ENCODE measurements around the gene DDOST.
"Not testable (repeated sequence)": the region's sequence is repeated elsewhere in the genome, so short reads cannot be mapped to it uniquely, and the experiment has no call there.

DDOST gene

DNA sequence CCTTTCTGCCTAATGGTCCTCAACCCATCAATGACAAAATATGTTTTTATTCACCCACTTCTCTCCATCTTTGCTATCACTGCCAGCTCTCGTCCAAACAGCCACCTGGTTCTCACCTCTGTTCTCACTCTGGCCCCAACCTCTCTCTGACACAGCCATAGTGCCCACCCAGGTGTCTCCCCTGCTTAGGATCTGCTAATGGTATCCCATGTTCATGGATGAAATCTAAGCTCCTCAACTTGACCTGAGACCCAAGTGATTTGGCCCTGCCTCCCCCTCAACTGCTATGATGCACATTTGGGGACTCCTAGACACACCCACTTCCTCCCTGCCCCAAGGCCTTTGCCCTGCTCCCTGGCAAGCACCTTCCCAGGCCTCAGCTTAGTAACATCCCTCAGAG is 30.7 kb upstream of the DDOST start:
- no peak for DNase-seq (ENCODE audit: low read depth)

DNA sequence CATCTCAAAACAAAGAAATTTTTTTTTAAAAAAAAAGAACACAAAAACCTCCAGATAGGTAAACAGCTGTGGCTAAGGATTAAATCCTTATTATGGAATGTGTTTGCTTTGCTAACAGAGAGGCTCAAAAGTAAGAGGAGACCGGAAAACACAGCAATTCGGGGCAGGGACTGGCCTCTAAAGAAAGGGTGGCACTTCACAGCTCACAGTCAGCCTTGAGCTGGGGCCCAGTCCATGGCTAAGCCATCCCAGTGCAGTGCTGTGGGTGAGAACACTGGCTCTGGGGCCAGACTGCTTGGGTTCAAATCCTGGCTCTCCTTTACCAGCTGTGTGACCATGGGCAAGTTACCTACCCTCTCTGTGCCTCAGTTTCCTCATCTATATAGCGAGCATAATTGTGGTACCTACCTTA is 28.5 kb upstream of the DDOST start:
- DNase-seq (ENCODE audit: low read depth), result no peak

DNA sequence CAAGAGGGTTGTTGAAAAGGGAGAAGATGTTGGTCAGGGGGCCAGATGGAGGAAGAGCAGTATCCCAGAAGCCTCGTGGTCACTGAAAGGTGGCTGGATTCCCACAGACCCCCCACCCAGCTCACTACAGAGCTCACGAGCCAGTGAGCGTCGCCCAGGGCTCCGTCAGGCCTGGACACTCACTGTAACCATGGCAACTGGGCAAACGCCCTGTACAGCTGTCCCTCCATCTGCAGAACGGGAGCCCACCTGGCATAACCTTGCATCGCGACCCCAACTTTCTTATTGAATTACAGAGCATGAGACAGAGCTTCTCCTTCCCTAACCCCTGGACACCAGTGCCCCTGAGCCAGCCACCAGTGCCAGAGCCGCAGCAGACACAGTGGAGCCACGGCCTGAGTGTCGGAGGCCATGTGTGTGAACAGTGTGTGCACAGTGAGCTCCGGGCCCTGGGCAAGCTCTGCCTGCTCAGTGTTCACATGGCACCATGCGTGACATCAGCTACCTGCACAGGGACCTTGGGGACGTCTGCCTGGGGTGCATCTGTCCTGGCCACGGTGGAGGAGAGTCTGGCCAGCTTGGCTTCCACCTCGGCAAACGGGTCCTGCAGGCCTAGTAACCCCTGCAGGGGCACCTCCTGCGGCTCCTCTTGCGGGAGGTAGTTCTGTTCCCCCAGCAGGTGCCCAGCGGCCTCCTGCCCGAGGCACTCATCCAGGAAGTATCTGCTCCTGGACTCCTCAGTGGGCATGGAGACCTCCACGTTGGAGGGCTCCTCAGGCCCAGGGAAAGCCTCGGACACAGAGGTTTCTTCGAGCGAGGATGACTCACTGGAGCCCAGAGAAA is 25.9 kb upstream of the DDOST start:
- no peak for DNase-seq (ENCODE audit: low read depth)

DNA sequence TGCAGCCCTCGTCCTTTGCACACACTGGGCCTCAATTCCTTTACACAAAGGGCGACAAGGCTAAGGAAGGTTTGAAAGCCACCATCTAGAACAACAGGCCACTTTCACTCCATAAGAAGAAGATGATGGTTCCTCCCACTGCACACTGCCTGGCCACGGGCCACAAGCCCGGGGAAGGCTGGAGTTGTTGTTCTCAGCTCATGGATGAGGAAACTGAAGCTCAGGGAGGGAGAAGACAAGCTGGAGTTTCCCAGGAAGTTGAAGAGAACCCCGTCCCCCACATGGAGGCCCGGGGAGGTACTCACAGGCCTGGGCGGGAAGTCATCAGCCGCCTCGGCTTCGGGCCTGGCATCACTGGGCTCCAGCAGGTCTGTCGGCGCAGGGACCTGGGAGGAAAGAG is 24.6 kb upstream of the DDOST start:
- no peak for DNase-seq (ENCODE audit: low read depth)

DNA sequence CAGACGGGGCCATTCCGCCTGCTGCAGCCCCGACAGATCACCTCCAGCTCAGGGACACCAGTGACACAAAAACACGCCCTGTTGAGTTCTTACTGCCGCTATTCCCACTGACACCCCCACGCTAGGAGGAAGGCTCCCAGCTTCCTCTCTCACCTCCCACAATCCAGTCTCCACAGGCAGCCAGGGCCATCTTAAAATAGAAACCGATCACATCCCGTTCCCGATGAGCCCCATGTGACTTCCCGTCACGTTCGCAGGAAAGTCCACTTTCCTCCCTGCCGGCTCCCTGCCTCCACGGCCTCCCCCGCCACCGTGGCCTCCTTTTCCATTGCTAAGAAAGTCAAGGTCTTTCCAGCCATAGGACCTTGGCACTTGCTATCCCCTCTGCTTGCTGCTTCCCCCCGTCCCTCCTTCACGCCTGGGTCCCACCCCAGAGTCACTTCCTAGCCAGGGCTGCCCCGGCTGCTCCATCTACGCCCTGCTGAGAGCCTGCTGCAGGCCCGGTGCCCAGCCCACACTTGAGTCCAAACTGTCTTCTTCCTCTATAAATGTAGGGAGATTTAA is 24.0 kb upstream of the DDOST start:
- DNase-seq (ENCODE audit: low read depth), result no peak

DNA sequence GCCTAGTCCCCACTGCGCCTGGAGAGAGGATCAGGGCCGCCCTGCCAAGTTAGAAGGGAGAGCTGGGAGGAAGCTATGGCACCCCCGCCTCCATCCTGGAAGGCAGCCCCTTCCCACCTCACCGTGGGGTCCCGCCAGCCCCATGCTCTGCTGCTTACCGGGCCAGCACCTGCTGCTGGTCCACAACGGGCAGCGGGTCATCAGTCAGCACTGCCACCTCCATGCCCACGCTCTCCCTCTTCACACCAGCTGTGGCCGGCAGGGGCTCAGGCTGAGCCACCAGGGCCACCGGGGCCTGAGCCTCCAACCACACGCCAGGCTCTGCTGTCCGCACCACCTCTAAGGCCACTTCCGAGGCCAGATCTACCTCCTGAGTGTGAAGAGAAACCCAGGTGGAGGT is 23.5 kb upstream of the DDOST start:
- no peak for DNase-seq (ENCODE audit: low read depth)

DNA sequence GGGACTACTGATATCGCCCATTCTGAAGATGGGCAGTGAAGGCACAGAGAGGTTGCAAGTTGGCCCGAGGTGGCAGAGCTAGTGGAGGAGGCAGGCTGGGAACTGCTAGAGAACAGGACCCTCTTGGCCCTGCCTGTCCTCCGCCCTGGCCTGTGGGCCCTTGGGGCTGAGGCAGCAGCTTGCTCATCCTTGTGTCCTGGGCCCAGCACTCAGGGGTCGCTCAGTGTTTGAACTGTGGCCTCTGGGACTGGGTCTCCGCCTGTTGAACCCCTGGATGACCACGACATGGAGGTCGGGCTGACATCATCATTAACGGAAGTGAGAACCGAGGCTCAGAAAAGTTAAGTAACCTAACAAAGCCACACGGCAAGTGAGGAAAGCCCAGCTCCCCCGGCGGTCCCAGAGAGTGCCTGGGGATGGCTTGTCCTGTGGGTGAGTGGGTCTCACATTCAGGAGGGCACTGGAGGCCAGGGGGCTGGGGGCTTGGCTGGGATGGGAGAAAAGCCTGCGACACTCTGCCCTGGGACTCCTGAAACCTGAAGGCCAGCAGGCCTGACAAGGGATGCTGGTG is 23.0 kb upstream of the DDOST start:
- DNase-seq (ENCODE audit: low read depth), result no peak

DNA sequence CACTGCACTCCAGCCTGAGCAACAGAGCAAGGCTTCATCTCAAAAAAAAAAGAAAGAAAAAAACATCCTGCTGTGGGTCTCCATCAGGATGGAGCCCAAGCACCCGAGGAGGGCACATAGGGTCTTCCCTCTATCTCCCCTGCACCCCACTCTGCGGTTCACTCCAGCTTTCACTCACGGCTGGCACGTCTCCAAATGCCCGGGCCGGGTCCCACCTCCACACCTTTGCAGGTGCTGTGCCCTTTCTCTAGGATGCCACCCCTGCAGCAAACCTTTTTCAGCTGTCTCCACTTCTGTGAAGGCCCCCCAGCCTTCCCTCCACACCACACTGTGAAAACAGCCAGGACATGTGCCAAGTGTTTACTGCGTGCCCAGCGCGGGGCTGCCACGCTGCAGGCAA is 22.4 kb upstream of the DDOST start:
- no peak for DNase-seq (ENCODE audit: low read depth)

DNA sequence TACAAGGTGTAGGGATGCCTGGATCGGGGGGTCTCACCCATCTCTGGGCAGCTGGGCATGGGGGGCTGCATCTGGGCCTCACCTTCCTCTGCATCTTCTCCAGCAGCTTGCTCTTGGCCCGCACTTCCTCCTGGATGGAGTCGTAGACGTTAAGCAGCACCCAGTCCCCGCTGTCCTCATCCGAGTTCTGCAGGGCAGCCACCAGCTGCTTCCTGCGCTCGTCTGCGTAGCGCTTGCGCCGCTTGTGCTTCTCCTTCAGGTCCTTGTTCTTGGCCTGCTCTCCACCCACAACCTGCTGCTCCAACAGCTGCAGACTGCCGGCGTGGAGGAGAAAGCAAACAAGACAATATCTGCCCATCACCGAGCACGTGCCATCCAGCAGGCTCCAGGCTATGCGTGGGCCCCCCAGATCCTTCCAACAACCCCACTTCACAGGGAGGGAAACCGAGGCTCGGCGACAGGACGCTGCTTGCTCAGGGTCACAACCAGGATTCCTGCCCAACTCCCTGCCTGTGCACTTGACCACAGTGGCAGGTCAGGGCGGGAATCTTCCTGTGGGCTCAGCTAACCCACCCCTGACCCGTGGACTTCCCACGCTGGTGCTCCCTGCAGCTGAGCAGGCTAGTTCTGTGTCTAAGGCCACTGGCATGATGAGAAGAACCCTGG is 21.5 kb upstream of the DDOST start:
- DNase-seq (ENCODE audit: low read depth), result no peak

DNA sequence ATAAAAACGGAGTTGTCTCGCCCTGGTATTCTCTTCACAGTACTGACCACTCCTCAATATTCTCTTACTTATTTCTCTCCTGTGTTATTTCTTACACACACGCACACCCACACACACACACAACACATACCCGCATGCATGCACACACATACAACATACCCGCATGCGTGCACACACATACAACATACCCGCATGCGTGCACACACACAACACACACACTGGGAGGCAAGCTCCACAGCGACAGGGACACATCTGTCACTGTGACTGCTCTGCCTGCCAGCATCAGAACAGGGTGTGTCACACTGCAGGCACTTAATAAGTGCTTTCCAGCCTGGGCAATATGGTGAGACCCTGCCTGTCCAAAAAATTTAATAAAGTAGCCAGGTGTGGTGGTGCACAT is 20.8 kb upstream of the DDOST start:
- no peak for DNase-seq (ENCODE audit: low read depth)

DNA sequence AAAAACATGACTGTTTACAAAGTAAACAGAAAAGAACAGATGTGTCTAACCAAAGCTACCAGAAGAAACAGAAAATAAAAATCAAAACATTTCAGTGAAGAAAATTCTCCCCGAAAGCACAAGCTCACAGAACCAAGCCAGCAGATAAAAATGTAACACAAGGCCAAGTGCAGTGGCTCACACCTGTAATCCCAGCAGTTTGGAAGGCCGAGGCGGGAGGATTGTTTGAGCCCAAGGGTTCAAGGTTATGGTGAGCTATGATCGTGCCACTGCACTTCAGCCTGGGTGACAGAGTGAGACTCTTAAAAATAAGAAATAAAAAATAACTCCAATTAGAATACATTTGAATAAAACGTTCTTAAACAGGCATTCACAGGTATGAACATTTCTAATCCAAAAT is 19.1 kb upstream of the DDOST start:
- DNase-seq (ENCODE audit: low read depth), result no peak

DNA sequence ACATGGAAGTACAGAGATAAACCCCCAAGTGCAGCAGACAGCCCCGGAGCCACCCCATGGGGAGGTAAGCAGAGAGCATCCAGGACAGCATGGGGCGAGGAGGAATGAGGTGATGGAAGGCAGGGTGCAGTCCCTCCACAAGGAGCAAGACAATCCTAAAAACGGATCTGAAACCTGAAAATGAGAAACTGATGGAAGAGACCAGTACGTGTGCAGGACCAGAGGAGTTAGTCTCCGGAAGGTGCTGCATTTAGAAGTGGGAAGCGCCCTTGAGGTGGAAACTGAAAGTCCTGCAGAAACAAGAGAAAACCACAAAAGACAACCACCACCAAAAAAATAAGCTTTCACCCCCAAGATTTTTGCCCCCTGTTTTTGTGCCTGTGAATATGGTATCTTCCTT is 17.4 kb upstream of the DDOST start:
- DNase-seq (ENCODE audit: low read depth), result no peak

DNA sequence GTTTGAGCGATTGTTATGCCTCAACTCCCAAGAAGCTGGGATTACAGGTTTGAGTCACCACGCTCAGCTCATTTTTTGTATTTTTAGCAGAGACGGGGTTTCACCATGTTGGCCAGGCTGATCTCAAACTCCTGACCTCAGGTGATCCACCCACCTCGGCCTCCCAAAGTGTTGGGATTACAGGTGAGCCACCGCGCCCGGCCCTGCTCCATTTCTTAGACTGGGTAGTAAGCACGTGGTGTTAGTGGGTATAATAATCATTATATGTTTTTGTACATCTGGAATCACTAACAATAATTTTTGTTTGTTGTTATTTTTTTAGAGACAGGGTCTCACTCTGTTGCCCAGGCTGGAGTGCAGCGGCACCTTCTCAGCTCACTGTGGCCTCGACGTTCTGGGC is 12.5 kb upstream of the DDOST start:
- DNase-seq (ENCODE audit: low read depth), result not testable (repeated sequence)

DNA sequence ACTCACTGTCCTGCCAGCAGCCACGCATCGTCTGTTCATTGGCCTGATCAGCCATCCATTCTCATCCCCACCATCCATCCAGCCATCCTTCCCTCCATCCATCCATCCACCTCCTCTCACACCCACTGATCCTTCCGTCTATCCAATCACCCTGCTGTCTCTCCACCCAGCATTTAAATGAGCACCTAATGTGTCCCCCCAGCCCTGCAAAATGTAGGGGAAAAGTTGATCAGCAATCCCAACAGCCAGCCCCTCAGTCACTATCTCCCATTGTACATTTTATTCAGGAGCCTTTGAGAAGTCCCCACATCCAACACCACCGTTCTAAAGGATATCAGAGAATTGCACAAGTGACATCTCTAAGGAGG is 11.1 kb upstream of the DDOST start:
- no peak for DNase-seq (ENCODE audit: low read depth)

DNA sequence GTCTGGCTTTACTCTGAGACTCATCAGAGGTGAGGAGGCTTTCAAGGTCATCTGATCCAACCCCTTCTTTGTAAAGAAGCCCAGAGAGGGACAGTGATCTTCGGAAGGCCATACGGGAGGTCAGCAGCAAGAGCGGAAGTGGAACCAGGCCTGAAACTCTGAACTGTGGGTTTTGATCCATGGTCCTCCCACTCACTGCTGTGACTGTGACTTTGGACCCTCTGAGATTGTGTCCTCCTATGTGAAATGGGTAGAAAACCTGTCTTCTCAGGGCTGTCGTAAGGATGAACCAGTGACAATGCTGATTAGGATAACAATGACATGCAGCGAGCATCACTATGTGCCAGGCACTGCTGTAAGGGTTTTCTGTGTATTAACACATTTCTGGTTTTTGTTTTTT is 9.8 kb upstream of the DDOST start:
- DNase-seq (ENCODE audit: low read depth), result no peak

DNA sequence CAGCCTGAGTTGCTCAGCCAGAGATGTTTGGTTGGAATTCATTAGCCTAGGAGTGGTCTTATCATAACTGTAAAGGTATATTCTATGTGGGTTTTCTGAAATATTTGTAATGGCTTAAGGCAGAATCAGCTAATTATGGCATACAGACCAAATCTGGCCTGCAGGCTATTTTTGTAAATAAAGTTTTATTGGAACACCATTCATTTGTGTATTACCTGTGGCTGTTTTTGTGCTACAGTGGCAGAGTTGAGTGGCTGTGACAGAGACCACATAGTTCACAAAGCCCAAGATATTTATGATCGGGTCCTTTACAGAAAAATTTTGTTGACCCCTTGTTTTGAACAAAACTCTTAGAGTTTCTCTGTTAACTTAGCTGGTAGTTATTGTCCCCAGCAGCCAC is 7.4 kb upstream of the DDOST start:
- DNase-seq (ENCODE audit: low read depth), result no peak

DNA sequence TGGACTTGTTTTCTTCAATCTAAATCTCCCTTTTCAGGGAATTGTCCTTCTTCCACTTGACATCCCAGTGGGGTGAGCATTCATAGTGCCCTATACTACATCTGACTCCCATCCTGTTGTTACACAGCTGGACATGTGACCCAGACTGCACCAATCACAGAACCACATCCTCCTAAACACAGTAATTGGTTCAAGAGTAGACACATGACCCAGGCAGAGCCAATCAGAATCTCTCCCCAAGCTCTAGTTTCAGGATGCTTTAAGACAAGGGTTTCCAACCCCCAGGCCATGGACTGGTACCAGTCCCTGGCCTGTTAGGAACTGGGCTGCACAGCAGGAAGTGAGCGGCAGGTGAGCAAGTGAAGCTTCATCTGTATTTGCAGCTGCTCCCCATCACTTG is 5.6 kb upstream of the DDOST start:
- no peak for DNase-seq (ENCODE audit: low read depth)

DNA sequence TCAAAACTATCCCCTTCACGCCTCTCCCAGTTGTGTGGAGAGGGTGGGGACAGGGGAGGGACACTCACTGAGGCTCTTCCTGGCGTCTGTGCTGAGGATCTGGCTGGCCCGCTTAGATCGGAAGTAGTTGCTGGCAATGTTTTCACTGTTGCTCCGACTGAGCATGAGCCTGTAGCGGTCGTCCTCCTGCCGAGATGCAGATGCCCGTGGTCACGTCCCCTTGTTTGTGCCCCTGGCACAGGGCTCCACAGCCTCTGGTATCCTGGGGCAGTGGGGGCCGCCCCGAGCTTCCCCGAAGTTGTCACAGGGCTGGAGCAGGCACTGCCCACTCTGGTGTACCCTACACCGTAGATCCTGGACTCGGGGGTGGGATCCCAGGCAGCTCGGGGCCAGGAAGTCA is 5.0 kb upstream of the DDOST start:
- no peak for DNase-seq (ENCODE audit: low read depth)

DNA sequence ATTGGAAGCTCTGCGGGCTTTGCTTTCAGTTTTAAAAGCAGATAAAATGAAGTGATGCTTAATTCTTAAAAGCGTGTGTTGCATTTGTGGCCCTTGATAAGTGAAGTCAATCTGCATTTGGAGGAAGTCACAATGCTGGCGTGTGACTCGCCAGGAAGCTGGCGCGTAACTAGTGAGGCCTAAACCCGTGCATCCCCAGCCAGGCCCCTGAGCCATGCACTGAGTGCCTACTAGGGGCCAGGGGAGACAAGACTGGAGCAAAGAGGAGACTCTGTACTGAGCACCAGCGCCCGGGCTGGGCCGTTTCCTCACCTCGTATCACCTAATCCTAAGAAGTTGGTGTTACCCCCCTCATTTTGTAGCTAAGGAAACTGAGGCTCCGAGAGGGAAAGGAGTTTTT is 4.6 kb upstream of the DDOST start:
- no peak for DNase-seq (ENCODE audit: low read depth)

DNA sequence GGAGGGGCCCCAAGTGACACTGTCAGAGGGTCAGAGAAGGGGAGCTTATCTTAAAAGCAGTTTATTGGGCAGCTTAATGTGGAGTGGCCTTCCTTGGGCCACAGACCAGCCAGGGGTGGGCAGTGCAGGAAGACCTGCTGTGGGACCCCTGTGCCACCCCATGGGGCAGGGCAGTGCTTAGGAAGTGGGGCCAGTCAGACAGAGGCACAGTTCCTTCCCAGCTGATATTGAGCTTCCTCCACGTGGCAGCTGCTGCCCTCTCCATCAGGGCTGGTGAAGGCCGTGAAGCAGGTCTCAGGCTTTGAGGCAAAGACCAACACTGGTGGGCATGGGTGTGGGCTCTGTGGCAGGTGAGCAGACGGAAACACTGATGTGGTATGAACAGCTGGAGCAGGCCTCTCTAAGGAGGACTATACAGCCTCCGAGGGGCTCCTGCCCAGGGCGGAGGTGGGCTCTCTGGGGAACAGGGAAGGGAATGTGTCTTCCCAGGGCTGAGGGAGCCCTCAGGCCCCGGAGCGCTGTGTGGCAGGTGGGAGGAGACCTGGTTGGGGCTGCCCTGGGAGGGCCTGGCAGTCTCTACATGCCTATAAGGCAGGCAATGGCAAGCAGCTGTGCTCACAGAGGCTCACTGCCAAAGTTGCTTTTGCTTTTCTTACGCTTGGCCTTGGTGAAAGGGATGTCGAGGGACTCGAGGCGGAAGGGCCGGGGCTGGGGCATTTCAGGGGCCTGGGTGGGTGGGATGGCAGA is 3.0 kb upstream of the DDOST start:
- no peak for DNase-seq (ENCODE audit: low read depth)

DNA sequence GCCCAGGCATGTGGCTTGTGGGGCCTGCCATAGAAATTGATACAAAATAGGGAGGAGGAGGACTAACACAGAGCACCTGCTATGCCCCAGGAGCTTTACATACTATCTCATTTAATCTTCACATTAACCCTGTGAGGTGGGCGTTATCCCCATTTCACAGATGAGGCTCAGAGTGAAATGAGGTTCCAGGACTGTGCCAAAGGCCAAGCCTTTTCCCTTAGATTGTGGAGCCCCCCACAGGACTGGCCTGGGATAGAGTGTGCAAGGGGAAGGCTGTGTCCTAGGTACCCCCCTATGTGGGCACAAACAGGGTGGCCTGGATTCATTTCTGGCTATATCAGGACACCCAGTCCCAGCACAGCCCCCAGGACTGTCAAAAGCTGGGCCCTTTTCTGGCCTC is 2.2 kb upstream of the DDOST start:
- no peak for DNase-seq (ENCODE audit: low read depth)

DNA sequence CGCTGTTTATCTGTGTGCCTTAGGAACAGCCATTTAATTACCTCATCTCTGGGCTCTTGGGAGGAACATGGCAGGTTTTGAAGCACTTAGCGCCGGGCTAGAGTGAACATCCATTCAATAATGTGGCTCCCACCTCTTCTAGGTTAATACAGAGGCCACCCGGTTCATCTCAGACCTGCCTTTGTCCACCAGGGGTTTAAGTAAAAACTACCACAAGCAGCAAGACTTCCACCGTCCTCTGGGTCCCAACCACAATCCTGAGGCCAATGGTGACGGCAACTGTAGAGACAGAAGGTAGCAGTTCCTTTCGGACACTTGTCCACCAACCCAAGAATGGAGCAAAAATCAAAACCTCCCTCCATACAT is 924 bp upstream of the DDOST start:
- DNase-seq (ENCODE audit: low read depth), result no peak

DNA sequence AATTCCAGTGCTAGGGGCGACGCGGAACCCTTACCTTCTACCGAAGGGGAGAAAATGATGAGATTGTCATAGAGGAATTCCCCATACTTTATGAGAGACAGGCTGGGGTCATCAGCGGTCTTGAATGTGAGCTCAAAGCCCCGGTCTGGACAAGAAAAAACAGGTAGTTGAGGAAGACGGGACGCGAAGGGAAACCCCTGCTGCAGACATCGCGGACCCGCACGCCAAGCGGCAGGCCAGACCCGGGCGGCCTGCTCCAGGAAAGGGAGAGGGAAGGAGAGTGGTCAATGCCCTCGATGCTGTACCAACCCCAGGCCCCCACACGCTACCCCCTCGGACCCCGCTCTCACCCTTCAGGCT is 342 bp downstream of the DDOST start:
- no peak for DNase-seq (ENCODE audit: low read depth)

All from activated T-cell treated with anti-CD3 and anti-CD28 coated beads for 24 hours (primary cell).